HepG2 (cell line): Measurements from ENCODE around the gene CD53. TPM values are rescaled to one million over a fixed set of nuclear protein-coding genes. Genes with fewer than 3 reads are reported as not detected.
A peak's percentile ranks its signal among the peaks of the same experiment; 100 is the strongest.

ENCODE experiments used
- ATAC-seq: fragments of 200-7000 bp; cut with Tn5 transposase; 3 replicates; pipeline ENCODE4 v1.9.1; 2020; ENCODE audit warnings: mild to moderate bottlenecking, moderate library complexity
- BruUV-seq: library from RNA; stranded (reverse); fragments of 400-500 nt; replicated peaks from 2 replicates; lab custom pipeline; 2021; lab: Mats Ljungman, UMichigan
- CTCF ChIA-PET: fragments of 300-600 bp; formaldehyde crosslinking; extraction: SDS; loops from one replicate; lab custom pipeline; 2021; ENCODE audit warnings: low total read pairs, inconsistent platforms, low intra/inter-chr PET ratio; lab: Yijun Ruan, JAX
- POLR2A ChIA-PET: fragments of 350-600 bp; sonication (Branson Sonifier 250); formaldehyde crosslinking; loops from one replicate; lab custom pipeline; 2020; ENCODE audit warnings: antibody characterized with exemption, inconsistent platforms; lab: Yijun Ruan, JAX
- DNase-seq: peaks from one replicate; pipeline ENCODE4 v3.0.0-alpha.2; 2015; ENCODE audit warnings: low spot score
- FAIRE-seq: peaks from 3 replicates; lab custom pipeline; 2011; peaks lifted over from hg19 to GRCh38; lab: Jason Lieb, UNC
- H2AFZ ChIP-seq: one replicate; pipeline ENCODE4 v1.6.1; 2011; ENCODE audit warnings: low read length, inconsistent platforms
- H3K27ac ChIP-seq: fragments of 300-600 bp; 3 replicates; pipeline ENCODE4 v1.8.0; 2011; ENCODE audit warnings: mixed run types, mild to moderate bottlenecking, mixed read lengths, low read length, inconsistent platforms; ENCODE audit not compliant: insufficient read depth; ENCODE audit errors: extremely low read length
- H3K27me3 ChIP-seq, 2 experiments: fragments of 200-600 bp in 1 of 2; 2 replicates in 1 of 2; 3 replicates in 1 of 2; pipeline versions ENCODE4 v1.6.0 to v1.8.0; 2011; ENCODE audit warnings: low read length in 2 of 2, mild to moderate bottlenecking in 2 of 2, moderate library complexity in 2 of 2, inconsistent platforms in 1 of 2; ENCODE audit not compliant: insufficient read depth in 2 of 2, control insufficient read depth in 1 of 2
- H3K36me3 ChIP-seq, 2 experiments: fragments of 200-600 bp in 1 of 2; replicated peaks in 1 of 2; 2 replicates in 1 of 2; 3 replicates in 1 of 2; pipeline versions ENCODE4 v1.5.1 to v1.8.0; 2011; ENCODE audit warnings: low read length in 2 of 2, inconsistent platforms in 1 of 2; ENCODE audit not compliant: insufficient read depth in 2 of 2, control insufficient read depth in 1 of 2
- H3K4me1 ChIP-seq: 2 replicates; pipeline ENCODE4 v1.5.1; 2012; ENCODE audit warnings: low read length, inconsistent platforms; ENCODE audit not compliant: insufficient read depth
- H3K4me2 ChIP-seq: 2 replicates; pipeline ENCODE4 v1.6.0; 2011; ENCODE audit warnings: low read depth, low read length, inconsistent platforms
- H3K4me3 ChIP-seq, 3 experiments: fragments of 200-600 bp in 1 of 3; sonication (generic), shearing (Covaris generic) in 1 of 3; replicated peaks in 1 of 3; 2 replicates each; pipeline ENCODE4 v1.5.1; 2011 to 2016; ENCODE audit warnings: low read length in 3 of 3, inconsistent platforms in 2 of 3, low read depth in 2 of 3, mild to moderate bottlenecking in 2 of 3, control low read depth in 1 of 3, mixed read lengths in 1 of 3; ENCODE audit not compliant: insufficient read depth in 1 of 3
- H3K79me2 ChIP-seq: one replicate; pipeline ENCODE4 v1.6.1; 2011; ENCODE audit warnings: low read length, inconsistent platforms; ENCODE audit not compliant: insufficient read depth
- H3K9ac ChIP-seq: 2 replicates; pipeline ENCODE4 v1.6.0; 2011; ENCODE audit warnings: mild to moderate bottlenecking, low read depth, low read length, inconsistent platforms; ENCODE audit not compliant: insufficient read depth
- H3K9me3 ChIP-seq: 2 replicates; pipeline ENCODE4 v1.5.1; 2012; ENCODE audit warnings: mild to moderate bottlenecking, low read length
- H4K20me1 ChIP-seq: 2 replicates; pipeline ENCODE4 v1.6.0; 2011; ENCODE audit warnings: inconsistent platforms, mild to moderate bottlenecking, low read length, moderate library complexity; ENCODE audit not compliant: insufficient read depth
- HIVEP1 ChIP-seq: sonication (generic); formaldehyde crosslinking; IDR thresholded peaks from 2 replicates; pipeline ENCODE4 v1.4.0; 2020; ENCODE audit warnings: mild to moderate bottlenecking, missing genetic modification reagents
- HNF4G ChIP-seq, 2 experiments: sonication (generic) in 1 of 2; formaldehyde crosslinking in 1 of 2; IDR thresholded peaks; 2 replicates each; pipeline versions ENCODE4 v1.4.0 to v1.6.1; 2011 to 2020; ENCODE audit warnings: borderline replicate concordance in 2 of 2, low read depth in 2 of 2, mild to moderate bottlenecking in 2 of 2, low read length in 1 of 2, missing genetic modification reagents in 1 of 2, moderate library complexity in 1 of 2
- HNRNPUL1 ChIP-seq: fragments of 200-400 bp; formaldehyde crosslinking; IDR thresholded peaks from 2 replicates; pipeline ENCODE4 v1.6.1; 2017; ENCODE audit warnings: low read depth, mild to moderate bottlenecking, low read length, moderate library complexity
- MAFF ChIP-seq: IDR thresholded peaks from 2 replicates; pipeline ENCODE4 v1.6.1; 2011; ENCODE audit warnings: low read depth, low read length, improper control_type of control experiment
- MAFK ChIP-seq, 2 experiments: IDR thresholded peaks in 1 of 2; conservative IDR thresholded peaks in 1 of 2; 2 replicates each; pipeline ENCODE4 v1.6.1; 2011; ENCODE audit warnings: improper control_type of control experiment in 2 of 2, low read length in 2 of 2
- NFE2 ChIP-seq: sonication (generic); formaldehyde crosslinking; IDR thresholded peaks from 2 replicates; pipeline ENCODE4 v1.4.0; 2020; ENCODE audit warnings: missing genetic modification reagents
- NFE2L2 ChIP-seq: fragments of 150-350 bp; IDR thresholded peaks from 2 replicates; pipeline ENCODE4 v1.6.1; 2014; ENCODE audit warnings: low read length
- RFX1 ChIP-seq: fragments of 450-650 bp; IDR thresholded peaks from 2 replicates; pipeline ENCODE4 v1.6.1; 2017
- RORA ChIP-seq: sonication (generic); formaldehyde crosslinking; IDR thresholded peaks from 2 replicates; pipeline ENCODE4 v1.5.0; 2020; ENCODE audit warnings: mild to moderate bottlenecking, missing genetic modification reagents, moderate library complexity
- THAP11 ChIP-seq: IDR thresholded peaks from 2 replicates; pipeline ENCODE4 v1.6.1; 2016; ENCODE audit warnings: missing biosample characterization, missing genetic modification reagents
- ZMYM3 ChIP-seq: sonication (generic); formaldehyde crosslinking; IDR thresholded peaks from 2 replicates; pipeline ENCODE4 v1.5.1; 2020; ENCODE audit warnings: mild to moderate bottlenecking, missing genetic modification reagents
- ZSCAN31 ChIP-seq: sonication (generic); formaldehyde crosslinking; IDR thresholded peaks from 2 replicates; pipeline ENCODE4 v1.5.0; 2020; ENCODE audit warnings: low read depth, mild to moderate bottlenecking, missing genetic modification reagents
- WGBS: methylation state at CpG from one replicate; pipeline ENCODE4 v1.1.6; 2017; ENCODE audit warnings: low lambda C conversion rate; 5-methylcytosine and 5-hydroxymethylcytosine counted together
- in situ Hi-C: cut with HindIII; loops from 2 replicates; pipeline ENCODE4 v1.10.0; 2017; ENCODE audit warnings: low pct_unique_long_range_greater_than_20kb; ENCODE audit not compliant: extremely low pct_ligation_motif_present
- intact Hi-C: fragments of 100-400 bp; cut with micrococcal nuclease; formaldehyde crosslinking; loops from one replicate; pipeline ENCODE4 v1.10.0; 2022; ENCODE audit not compliant: unreplicated experiment
- polyA plus RNA-seq, 8 experiments: library from polyadenylated mRNA; depleted of rRNA in 3 of 8; stranded (reverse) in 7 of 8; unstranded in 1 of 8; fragments of >200 nt; fragmentation: Illumina TruSeq in 4 of 8; extraction: Trizol in 4 of 8; gene quantifications; 2 replicates each; pipeline versions ENCODE4 v1.2.1 to v1.2.3, GENCODE V29; 2011 to 2016; ENCODE audit warnings: low read depth in 4 of 8, missing spikeins in 1 of 8, mixed read lengths in 1 of 8; ENCODE audit not compliant: insufficient read depth in 1 of 8
- total RNA-seq, 5 experiments: library from RNA; depleted of rRNA; stranded (reverse); fragments of >200 nt; fragmentation: Illumina TruSeq; extraction: Trizol; gene quantifications; 2 replicates each; pipeline ENCODE4 v1.2.3, GENCODE V29; 2016; ENCODE audit warnings: low read depth in 1 of 5
- TF ChIP-seq, protein P1 (sequence below): sonication (generic); formaldehyde crosslinking; IDR thresholded peaks from 2 replicates; pipeline ENCODE4 v1.5.1; 2020; ENCODE audit warnings: mild to moderate bottlenecking, missing genetic modification reagents, borderline replicate concordance
- TF ChIP-seq, protein P2 (sequence below): sonication (generic); formaldehyde crosslinking; IDR thresholded peaks from 2 replicates; pipeline ENCODE4 v1.5.1; 2020; ENCODE audit warnings: missing genetic modification reagents, mild to moderate bottlenecking, borderline replicate concordance
- TF ChIP-seq, protein P3 (sequence below): sonication (generic); formaldehyde crosslinking; IDR thresholded peaks from 2 replicates; pipeline ENCODE4 v1.5.0; 2020; ENCODE audit warnings: missing genetic modification reagents, mild to moderate bottlenecking, borderline replicate concordance

The CD53 gene
- total and polyA plus RNA-seq, 2 of the 13 experiments (the other 11 are each of a cell fraction or from before 2014, with no cell fraction given), result not detected

DNA sequence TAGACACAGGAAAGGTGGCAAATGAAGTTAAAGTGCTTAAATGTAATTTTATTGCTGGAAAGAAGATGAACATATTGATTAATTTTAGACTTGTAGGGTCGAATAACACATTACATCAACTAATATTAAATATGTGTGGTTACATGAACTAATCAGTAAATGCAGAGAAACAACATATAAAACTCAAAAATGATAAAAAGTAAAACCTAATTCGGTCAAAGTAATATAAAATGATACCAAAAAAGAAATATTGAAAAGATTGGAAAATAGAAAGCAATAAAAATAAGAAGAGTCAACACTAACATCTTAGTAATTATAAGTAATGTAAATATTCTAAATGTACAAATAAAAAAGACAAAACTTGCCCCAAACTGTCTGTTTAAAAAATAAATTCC lies 43.3 kb downstream of the CD53 start (continued):
- TF ChIP-seq, protein P1, sequence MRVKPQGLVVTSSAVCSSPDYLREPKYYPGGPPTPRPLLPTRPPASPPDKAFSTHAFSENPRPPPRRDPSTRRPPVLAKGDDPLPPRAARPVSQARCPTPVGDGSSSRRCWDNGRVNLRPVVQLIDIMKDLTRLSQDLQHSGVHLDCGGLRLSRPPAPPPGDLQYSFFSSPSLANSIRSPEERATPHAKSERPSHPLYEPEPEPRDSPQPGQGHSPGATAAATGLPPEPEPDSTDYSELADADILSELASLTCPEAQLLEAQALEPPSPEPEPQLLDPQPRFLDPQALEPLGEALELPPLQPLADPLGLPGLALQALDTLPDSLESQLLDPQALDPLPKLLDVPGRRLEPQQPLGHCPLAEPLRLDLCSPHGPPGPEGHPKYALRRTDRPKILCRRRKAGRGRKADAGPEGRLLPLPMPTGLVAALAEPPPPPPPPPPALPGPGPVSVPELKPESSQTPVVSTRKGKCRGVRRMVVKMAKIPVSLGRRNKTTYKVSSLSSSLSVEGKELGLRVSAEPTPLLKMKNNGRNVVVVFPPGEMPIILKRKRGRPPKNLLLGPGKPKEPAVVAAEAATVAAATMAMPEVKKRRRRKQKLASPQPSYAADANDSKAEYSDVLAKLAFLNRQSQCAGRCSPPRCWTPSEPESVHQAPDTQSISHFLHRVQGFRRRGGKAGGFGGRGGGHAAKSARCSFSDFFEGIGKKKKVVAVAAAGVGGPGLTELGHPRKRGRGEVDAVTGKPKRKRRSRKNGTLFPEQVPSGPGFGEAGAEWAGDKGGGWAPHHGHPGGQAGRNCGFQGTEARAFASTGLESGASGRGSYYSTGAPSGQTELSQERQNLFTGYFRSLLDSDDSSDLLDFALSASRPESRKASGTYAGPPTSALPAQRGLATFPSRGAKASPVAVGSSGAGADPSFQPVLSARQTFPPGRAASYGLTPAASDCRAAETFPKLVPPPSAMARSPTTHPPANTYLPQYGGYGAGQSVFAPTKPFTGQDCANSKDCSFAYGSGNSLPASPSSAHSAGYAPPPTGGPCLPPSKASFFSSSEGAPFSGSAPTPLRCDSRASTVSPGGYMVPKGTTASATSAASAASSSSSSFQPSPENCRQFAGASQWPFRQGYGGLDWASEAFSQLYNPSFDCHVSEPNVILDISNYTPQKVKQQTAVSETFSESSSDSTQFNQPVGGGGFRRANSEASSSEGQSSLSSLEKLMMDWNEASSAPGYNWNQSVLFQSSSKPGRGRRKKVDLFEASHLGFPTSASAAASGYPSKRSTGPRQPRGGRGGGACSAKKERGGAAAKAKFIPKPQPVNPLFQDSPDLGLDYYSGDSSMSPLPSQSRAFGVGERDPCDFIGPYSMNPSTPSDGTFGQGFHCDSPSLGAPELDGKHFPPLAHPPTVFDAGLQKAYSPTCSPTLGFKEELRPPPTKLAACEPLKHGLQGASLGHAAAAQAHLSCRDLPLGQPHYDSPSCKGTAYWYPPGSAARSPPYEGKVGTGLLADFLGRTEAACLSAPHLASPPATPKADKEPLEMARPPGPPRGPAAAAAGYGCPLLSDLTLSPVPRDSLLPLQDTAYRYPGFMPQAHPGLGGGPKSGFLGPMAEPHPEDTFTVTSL, result no peak
- TF ChIP-seq HNF4G (IDR thresholded peaks at IDR 0.05; ENCODE audit: borderline replicate concordance, low read depth, low read length) (no peak), HNF4G (CRISPR knock-in tag; IDR thresholded peaks at IDR 0.05; ENCODE audit: borderline replicate concordance, low read depth) (no peak), ZSCAN31 (CRISPR knock-in tag) (no peak), RFX1 (no peak)

DNA sequence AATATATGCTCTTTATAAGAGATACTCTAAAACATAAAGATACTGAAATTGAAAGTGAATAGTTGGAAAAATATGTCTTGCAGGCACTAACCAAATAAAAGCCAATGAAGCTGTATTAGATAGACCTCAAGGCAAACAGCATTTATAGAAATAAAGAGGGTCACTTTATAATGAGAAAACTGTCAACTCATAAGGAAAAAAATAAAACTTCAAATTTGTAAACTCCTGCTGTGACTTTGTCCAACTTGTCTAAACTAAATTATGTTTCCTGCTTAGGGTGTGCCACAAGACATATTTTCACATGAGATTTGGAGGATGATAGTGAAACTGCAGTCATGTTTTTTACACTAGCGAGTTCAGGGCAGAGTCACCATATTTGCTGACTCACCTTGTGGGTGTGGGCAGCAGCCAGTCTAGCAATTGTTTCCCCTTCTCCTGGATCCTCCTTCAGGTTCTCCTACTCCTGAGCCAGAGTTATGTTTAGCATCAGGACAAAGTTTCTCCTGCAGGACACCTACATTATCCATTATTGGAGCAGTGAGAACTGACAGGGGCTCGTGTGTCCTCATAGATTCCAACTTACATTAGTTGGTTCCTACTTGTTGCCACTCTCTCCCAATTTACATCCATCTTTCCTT lies 43.8 kb downstream of the CD53 start:
- POLR2A ChIA-PET, result no interaction called here
- FAIRE-seq (no peak), DNase-seq (peak; percentile 2), ATAC-seq (no peak)
- Histone ChIP-seq H2AFZ (no peak overlapping the region), H4K20me1 (no peaks in the 10 kb centered on the region), H3K36me3 (no peaks in the 10 kb centered on the region), H3K27ac (no peak overlapping the region), H3K4me2 (peak overlapping the region; percentile 45; the same call in 1 of the 2 replicates), H3K4me3 (no peak overlapping the region; a peak in 1 of 6 replicates), H3K9me3 (no peaks in the 10 kb centered on the region), H3K9ac (no peak overlapping the region), H3K4me1 (no peaks in the 10 kb centered on the region), H3K79me2 (no peaks in the 10 kb centered on the region), H3K27me3 (no peaks in the 10 kb centered on the region)
- BruUV-seq, result no TSS peak
- intact Hi-C loops, result no loop called here
- in situ Hi-C loops, result no loop called here
- WGBS, result 0% methylated on average over 2 of the region's 2 CpGs
- CTCF ChIA-PET, result no interaction called here
- TF ChIP-seq NFE2L2, result peak; percentile 86; the same call in 1 of the 2 replicates
- no peak for TF ChIP-seq HNRNPUL1
- no peak for TF ChIP-seq THAP11 (CRISPR knock-in tag)
- peak; percentile 66 to 81 for TF ChIP-seq MAFK (conservative IDR thresholded peaks at IDR 0.05 in 1 of 2, IDR thresholded peaks at IDR 0.05 in 1 of 2; ENCODE audit: low read length in 2 of 2)
- TF ChIP-seq RORA (CRISPR knock-in tag), result no peak
- TF ChIP-seq, protein P2, sequence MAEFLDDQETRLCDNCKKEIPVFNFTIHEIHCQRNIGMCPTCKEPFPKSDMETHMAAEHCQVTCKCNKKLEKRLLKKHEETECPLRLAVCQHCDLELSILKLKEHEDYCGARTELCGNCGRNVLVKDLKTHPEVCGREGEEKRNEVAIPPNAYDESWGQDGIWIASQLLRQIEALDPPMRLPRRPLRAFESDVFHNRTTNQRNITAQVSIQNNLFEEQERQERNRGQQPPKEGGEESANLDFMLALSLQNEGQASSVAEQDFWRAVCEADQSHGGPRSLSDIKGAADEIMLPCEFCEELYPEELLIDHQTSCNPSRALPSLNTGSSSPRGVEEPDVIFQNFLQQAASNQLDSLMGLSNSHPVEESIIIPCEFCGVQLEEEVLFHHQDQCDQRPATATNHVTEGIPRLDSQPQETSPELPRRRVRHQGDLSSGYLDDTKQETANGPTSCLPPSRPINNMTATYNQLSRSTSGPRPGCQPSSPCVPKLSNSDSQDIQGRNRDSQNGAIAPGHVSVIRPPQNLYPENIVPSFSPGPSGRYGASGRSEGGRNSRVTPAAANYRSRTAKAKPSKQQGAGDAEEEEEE (CRISPR knock-in tag), result no peak
- no peak for TF ChIP-seq HIVEP1
- TF ChIP-seq NFE2 (CRISPR knock-in tag), result peak; percentile 80; the same call in 1 of the 2 replicates
- TF ChIP-seq ZMYM3 (CRISPR knock-in tag), result no peak
- peak; percentile 72 for TF ChIP-seq MAFF
- TF ChIP-seq, protein P3, sequence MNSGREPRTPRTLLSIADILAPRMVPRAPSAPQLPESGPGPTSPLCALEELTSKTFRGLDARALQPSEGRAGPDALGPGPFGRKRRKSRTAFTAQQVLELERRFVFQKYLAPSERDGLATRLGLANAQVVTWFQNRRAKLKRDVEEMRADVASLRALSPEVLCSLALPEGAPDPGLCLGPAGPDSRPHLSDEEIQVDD (CRISPR knock-in tag), result no peak
